GM13976 (cell line): Measurements from ENCODE around the gene LEFTY1.

ENCODE experiments used
- DNase-seq: peaks from one replicate; pipeline ENCODE4 v3.0.0; 2012; ENCODE audit warnings: low spot score
- CTCF ChIP-seq: IDR thresholded peaks from 2 replicates; pipeline ENCODE4 v1.5.1; 2012; ENCODE audit warnings: borderline replicate concordance, mild to moderate bottlenecking; ENCODE audit not compliant: insufficient read depth; ENCODE audit errors: extremely low read depth, missing control alignments, control extremely low read depth
- in situ Hi-C: fragments of 300-500 bp; cut with MboI; formaldehyde crosslinking; loops from one replicate; pipeline ENCODE4 v1.12.0; 2022; ENCODE audit warnings: low sequenced_read_pairs, mixed read lengths, inconsistent platforms; ENCODE audit not compliant: unreplicated experiment

Gene LEFTY1

GRCh38 chr1:225881081-225881958 is 7.6 kb downstream of the LEFTY1 start:
- in situ Hi-C loops: no loop called here
- TF ChIP-seq CTCF: no peak
- DNase-seq: peak; percentile 64

GRCh38 chr1:225880636-225881035 is 8.3 kb downstream of the LEFTY1 start:
- DNase-seq: no peak
- TF ChIP-seq CTCF: no peak
- in situ Hi-C loops: no loop called here

- no peak for TF ChIP-seq CTCF
- in situ Hi-C loops: no loop called here
- DNase-seq: no peak
These were observed 8.7 kb downstream of the LEFTY1 start for GRCh38 chr1:225880222-225880588.

- in situ Hi-C loops: no loop called here
- no peak for TF ChIP-seq CTCF
- no peak for DNase-seq
These were observed 9.3 kb downstream of the LEFTY1 start for GRCh38 chr1:225879521-225880221.

- no peak for DNase-seq
These were observed 10.7 kb downstream of the LEFTY1 start for GRCh38 chr1:225878282-225878681.

GRCh38 chr1:225877580-225877979 is 11.4 kb downstream of the LEFTY1 start:
- no peak for DNase-seq
- in situ Hi-C loops: no loop called here
- TF ChIP-seq CTCF: peak; percentile 18

More at GRCh38 chr1:225878282-225878681, 10.7 kb downstream of the LEFTY1 start:
- TF ChIP-seq CTCF: no peak
- in situ Hi-C loops: no loop called here
